Measurements from ENCODE around the gene PNP.

The PNP gene

DNA sequence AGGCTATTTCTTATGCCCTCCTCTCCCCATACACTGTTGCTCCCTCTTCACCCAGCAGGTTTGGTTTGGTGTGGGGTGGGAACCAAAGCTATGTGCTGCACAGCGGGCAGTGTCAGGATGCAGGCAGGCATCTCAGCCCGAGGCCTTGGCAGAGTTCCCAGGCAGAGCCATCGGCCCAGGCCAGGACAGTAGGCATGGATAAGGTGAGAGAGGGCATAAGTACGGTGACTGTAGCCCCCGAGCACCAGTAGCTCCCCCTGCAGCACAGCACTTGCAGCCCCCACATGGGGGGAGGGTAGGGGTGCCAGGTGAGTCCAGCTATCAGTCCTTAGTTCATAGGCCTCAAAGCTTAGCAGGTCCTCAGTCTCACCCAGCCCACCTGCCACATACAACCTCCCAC lies 40.4 kb upstream of the PNP start:
- no peak overlapping the region for H3K27ac ChIP-seq
- TF ChIP-seq, protein P1, sequence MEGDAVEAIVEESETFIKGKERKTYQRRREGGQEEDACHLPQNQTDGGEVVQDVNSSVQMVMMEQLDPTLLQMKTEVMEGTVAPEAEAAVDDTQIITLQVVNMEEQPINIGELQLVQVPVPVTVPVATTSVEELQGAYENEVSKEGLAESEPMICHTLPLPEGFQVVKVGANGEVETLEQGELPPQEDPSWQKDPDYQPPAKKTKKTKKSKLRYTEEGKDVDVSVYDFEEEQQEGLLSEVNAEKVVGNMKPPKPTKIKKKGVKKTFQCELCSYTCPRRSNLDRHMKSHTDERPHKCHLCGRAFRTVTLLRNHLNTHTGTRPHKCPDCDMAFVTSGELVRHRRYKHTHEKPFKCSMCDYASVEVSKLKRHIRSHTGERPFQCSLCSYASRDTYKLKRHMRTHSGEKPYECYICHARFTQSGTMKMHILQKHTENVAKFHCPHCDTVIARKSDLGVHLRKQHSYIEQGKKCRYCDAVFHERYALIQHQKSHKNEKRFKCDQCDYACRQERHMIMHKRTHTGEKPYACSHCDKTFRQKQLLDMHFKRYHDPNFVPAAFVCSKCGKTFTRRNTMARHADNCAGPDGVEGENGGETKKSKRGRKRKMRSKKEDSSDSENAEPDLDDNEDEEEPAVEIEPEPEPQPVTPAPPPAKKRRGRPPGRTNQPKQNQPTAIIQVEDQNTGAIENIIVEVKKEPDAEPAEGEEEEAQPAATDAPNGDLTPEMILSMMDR (conservative IDR thresholded peaks at IDR 0.05): no peak
- no peak for TF ChIP-seq ZFX (IDR thresholded peaks at IDR 0.05)

- peak overlapping the region; percentile 27 for H3K27ac ChIP-seq
- TF ChIP-seq ZFX (IDR thresholded peaks at IDR 0.05): no peak
- TF ChIP-seq, protein P1 (conservative IDR thresholded peaks at IDR 0.05): no peak
Measured at GRCh38 chr14:20429801-20430669, 39.2 kb upstream of the PNP start.

- TF ChIP-seq, protein P1 (conservative IDR thresholded peaks at IDR 0.05): no peak
- TF ChIP-seq ZFX (IDR thresholded peaks at IDR 0.05): no peak
- H3K27ac ChIP-seq: no peak overlapping the region
Measured at GRCh38 chr14:20434701-20435581, 34.3 kb upstream of the PNP start.

GRCh38 chr14:20435582-20436362 lies 33.4 kb upstream of the PNP start, which contains the start of gene KLHL33:
Gene KLHL33 (minus strand): TSS chr14:20436166. CDS start chr14:20435811, 355 bp downstream.
- TF ChIP-seq, protein P1 (conservative IDR thresholded peaks at IDR 0.05): no peak
- TF ChIP-seq ZFX (IDR thresholded peaks at IDR 0.05): no peak

GRCh38 chr14:20436363-20436755 lies 32.8 kb upstream of the PNP start:
- no peak overlapping the region for H3K27ac ChIP-seq
- TF ChIP-seq, protein P1 (conservative IDR thresholded peaks at IDR 0.05): no peak
- TF ChIP-seq ZFX (IDR thresholded peaks at IDR 0.05): no peak

More at GRCh38 chr14:20435582-20436362, 33.4 kb upstream of the PNP start, which contains the start of gene KLHL33:
- H3K27ac ChIP-seq: no peak within 1 kb of the TSS

DNA sequence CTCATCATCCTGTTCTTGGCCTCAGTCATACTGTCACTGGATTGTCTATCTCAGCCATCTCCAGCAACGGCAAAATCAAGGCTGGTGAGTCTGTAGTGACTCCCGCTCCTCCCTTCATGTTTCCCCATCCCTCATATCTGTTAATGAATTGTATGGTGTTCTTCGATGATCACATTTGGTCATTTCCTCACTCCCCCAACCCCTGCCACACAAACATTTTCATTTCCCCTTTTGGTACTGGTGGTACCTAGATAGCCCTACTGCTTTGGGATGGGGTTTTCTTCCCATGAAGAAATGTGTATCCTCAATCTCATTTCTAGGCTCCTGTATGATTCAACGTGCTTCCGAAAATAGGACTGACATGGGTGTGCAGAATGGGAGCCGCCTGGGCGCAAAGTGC lies 30.5 kb upstream of the PNP start:
- no peak overlapping the region for H3K27ac ChIP-seq
- TF ChIP-seq, protein P1 (conservative IDR thresholded peaks at IDR 0.05): no peak
- no peak for TF ChIP-seq ZFX (IDR thresholded peaks at IDR 0.05)

All from C4-2B (cell line).